Heart left ventricle (tissue), 13 donors: Measurements from ENCODE around the gene AOC3.

Experiments used
- CTCF ChIP-seq, 12 donors: fragments of 200-600 bp; sonication (generic) in 4 of 12; IDR thresholded peaks; one replicate each; pipeline versions ENCODE4 v1.5.0 to v1.8.0; 2018 to 2022; ENCODE audit warnings: antibody characterized with exemption in 12 of 12, mild to moderate bottlenecking in 5 of 12
- POLR2A ChIP-seq, 2 donors: fragments of 450-650 bp; IDR thresholded peaks; one replicate each; pipeline ENCODE4 v1.6.1; 2017; ENCODE audit warnings: antibody characterized with exemption in 2 of 2, mild to moderate bottlenecking in 2 of 2, moderate library complexity in 2 of 2
- donor health status: ischemic (EF 13 %, LVEDD 7.1; RV severe dilation, severe dysfunction).
- donor health status: DM: no; HTN: yes; CAD: no.
- donor health status: DM: no; HTN: no; CAD: no.
- donor health status: ischemic (EF 25% LVEDD 6.9; RV normal size, moderate dysfunction).
- donor health status: ischemic (EF 25% LVEDD 5.7; RV mildly dilated, moderate dysfunction).
- donor health status: ischemic (EF 35%, LVEDD 5.7; RV mildly dilated, moderate dysfunction).
- donor health status: nonischemic (EF 11% LVEDD 7.7; RV severe dilation, severe dysfunction).
- donor health status: DM: yes; HTN: yes; CAD: no.
- donor health status: PGD.
- donor health status: ischemic (EF 29% LVEDD 5.4; RV normal size, mild dysfunction).
- donor health status: nonischemic (EF 23%, LVEDD 6.1; RV moderate dilation, normal function).

DNA sequence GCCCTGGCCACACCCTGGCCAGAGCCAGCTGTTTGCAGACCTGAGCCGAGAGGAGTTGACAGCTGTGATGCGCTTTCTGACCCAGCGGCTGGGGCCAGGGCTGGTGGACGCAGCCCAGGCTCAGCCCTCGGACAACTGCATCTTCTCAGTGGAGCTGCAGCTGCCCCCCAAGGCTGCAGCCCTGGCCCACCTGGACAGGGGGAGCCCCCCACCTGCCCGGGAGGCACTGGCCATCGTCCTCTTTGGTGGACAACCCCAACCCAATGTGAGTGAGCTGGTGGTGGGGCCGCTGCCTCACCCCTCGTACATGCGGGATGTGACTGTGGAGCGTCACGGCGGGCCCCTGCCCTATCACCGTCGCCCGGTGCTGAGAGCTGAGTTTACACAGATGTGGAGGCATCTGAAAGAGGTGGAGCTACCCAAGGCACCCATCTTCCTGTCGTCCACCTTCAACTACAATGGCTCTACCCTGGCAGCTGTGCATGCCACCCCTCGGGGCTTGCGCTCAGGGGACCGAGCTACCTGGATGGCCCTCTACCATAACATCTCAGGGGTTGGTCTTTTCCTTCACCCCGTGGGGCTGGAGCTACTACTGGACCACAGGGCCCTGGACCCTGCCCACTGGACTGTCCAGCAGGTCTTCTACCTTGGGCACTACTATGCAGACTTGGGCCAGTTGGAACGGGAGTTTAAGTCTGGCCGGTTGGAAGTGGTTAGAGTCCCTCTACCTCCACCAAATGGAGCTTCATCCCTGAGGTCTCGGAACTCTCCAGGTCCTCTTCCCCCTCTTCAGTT, 6.0 kb upstream of the AOC3 start:
- no peak for TF ChIP-seq CTCF (IDR thresholded peaks at IDR 0.05)
- no peak for TF ChIP-seq POLR2A (IDR thresholded peaks at IDR 0.05)
